Colonic mucosa (tissue), 4 donors: ENCODE data around the gene NPAS1. TPM values are rescaled to one million over a fixed set of nuclear protein-coding genes. Genes with fewer than 3 reads are reported as not detected.
"Not testable (repeated sequence)": the region's sequence is repeated elsewhere in the genome, so short reads cannot be mapped to it uniquely, and the experiment has no call there.

Experiments
- DNase-seq: peaks from one replicate; pipeline ENCODE4 v3.0.0-alpha.2; 2020
- H3K27ac ChIP-seq: fragments of 200-600 bp; one replicate; pipeline ENCODE4 v1.8.0; 2021
- H3K27me3 ChIP-seq: fragments of 200-600 bp; one replicate; pipeline ENCODE4 v1.8.0; 2021
- H3K36me3 ChIP-seq: fragments of 200-600 bp; one replicate; pipeline ENCODE4 v1.8.0; 2021
- H3K4me1 ChIP-seq: fragments of 200-600 bp; one replicate; pipeline ENCODE4 v1.8.0; 2021; ENCODE audit warnings: mild to moderate bottlenecking
- H3K4me3 ChIP-seq: fragments of 200-600 bp; one replicate; pipeline ENCODE4 v1.8.0; 2021
- H3K9ac ChIP-seq, 2 donors: one replicate each; pipeline ENCODE4 v1.7.0; 2013; ENCODE audit warnings: control low read depth in 2 of 2, low read depth in 2 of 2, low read length in 2 of 2
- H3K9me3 ChIP-seq: fragments of 200-600 bp; one replicate; pipeline ENCODE4 v1.8.0; 2021
- CTCF ChIP-seq: fragments of 200-600 bp; IDR thresholded peaks from one replicate; pipeline ENCODE4 v1.8.0; 2022; ENCODE audit warnings: antibody characterized with exemption, mild to moderate bottlenecking
- intact Hi-C: fragments of 100-400 bp; cut with DNase I; formaldehyde crosslinking; loops from one replicate; pipeline ENCODE4 v1.14.1; 2022
- total RNA-seq, 2 donors: library from RNA; stranded (reverse); fragmentation: NEBNext Ultra II Directional in 1 of 2; extraction: Animal tissue kit (Norgen Biotek cat#: 25700) in 1 of 2; gene quantifications; one replicate each; pipeline ENCODE4 v1.2.1, GENCODE V29; 2021
- donor health status: healthy.
- donor health status: DM: no; HTN: no; CAD: no.
- donor health status: DM: no; HTN: no; CAD: no.

Gene NPAS1
- total RNA-seq, 2 donors from 2014 or later, result 0.35 to 0.64 TPM

- H3K9ac ChIP-seq, result no peak overlapping the region
- H3K4me1 ChIP-seq, result no peaks in the 10 kb centered on the region
- H3K27me3 ChIP-seq, result no peaks in the 10 kb centered on the region
- no peak overlapping the region for H3K27ac ChIP-seq
- no peaks in the 10 kb centered on the region for H3K36me3 ChIP-seq
- intact Hi-C loops, result no loop called here
- DNase-seq, result no peak
- peak overlapping the region; percentile 84 for H3K4me3 ChIP-seq
- no peaks in the 10 kb centered on the region for H3K9me3 ChIP-seq
- TF ChIP-seq CTCF, result no peak
Measured at GRCh38 chr19:47047272-47047762, 27.7 kb downstream of the NPAS1 start.

GRCh38 chr19:47047763-47048405 is 28.2 kb downstream of the NPAS1 start:
- peak; percentile 91 for DNase-seq
- intact Hi-C loops, result no loop called here
- peak overlapping the region; percentile 84 for H3K4me3 ChIP-seq
- TF ChIP-seq CTCF, result no peak
- H3K36me3 ChIP-seq, result no peaks in the 10 kb centered on the region
- peak overlapping the region; percentile 56 for H3K27ac ChIP-seq
- H3K9ac ChIP-seq, result peak overlapping the region; percentile 68 to 82
- no peaks in the 10 kb centered on the region for H3K9me3 ChIP-seq
- H3K27me3 ChIP-seq, result no peaks in the 10 kb centered on the region
- H3K4me1 ChIP-seq, result no peaks in the 10 kb centered on the region

- intact Hi-C loops, result no loop called here
- H3K9ac ChIP-seq, result no peak overlapping the region
- TF ChIP-seq CTCF, result no peak
- H3K27ac ChIP-seq, result no peak overlapping the region
- DNase-seq, result no peak
- no peaks in the 10 kb centered on the region for H3K27me3 ChIP-seq
- no peak overlapping the region for H3K4me3 ChIP-seq
- H3K4me1 ChIP-seq, result no peaks in the 10 kb centered on the region
- H3K36me3 ChIP-seq, result no peaks in the 10 kb centered on the region
- no peaks in the 10 kb centered on the region for H3K9me3 ChIP-seq
Measured at GRCh38 chr19:47049307-47049700, 29.7 kb downstream of the NPAS1 start.

DNA sequence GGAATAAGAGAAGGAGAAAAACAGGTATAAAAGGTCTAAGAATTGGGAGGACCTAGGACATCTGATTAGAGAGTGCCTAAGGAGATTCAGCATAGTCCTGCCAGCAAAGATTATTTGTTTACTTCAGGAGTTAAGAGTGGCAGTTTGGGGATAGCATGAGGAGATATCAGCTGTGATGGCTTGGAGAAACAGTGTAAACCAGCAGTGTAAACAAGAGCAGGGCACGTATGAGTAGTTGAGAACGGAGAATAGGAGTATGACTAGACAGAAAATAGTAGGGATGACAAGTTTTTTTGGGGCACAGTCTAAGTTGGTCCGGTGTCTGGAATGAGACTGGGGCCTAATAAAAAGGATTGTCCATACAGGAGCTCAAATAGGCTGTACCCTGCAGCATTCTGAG is 30.9 kb downstream of the NPAS1 start:
- H3K27ac ChIP-seq, DNase-seq, H3K4me3 ChIP-seq, intact Hi-C loops, H3K9ac ChIP-seq, H3K27me3 ChIP-seq, H3K4me1 ChIP-seq, H3K36me3 ChIP-seq, H3K9me3 ChIP-seq: not testable (repeated sequence)

- Histone ChIP-seq H3K9me3 (no peaks in the 10 kb centered on the region), H3K36me3 (no peaks in the 10 kb centered on the region), H3K4me3 (no peak overlapping the region), H3K9ac (no peak overlapping the region), H3K27me3 (no peaks in the 10 kb centered on the region), H3K4me1 (no peaks in the 10 kb centered on the region), H3K27ac (no peak overlapping the region)
- no peak for TF ChIP-seq CTCF
- no peak for DNase-seq
- intact Hi-C loops, result no loop called here
Measured at GRCh38 chr19:47056411-47056810, 36.8 kb downstream of the NPAS1 start.

GRCh38 chr19:47057328-47057727 is 37.7 kb downstream of the NPAS1 start:
- DNase-seq, result no peak
- no peak for TF ChIP-seq CTCF
- no peaks in the 10 kb centered on the region for H3K9me3 ChIP-seq
- H3K27me3 ChIP-seq, result no peaks in the 10 kb centered on the region
- no peaks in the 10 kb centered on the region for H3K4me1 ChIP-seq
- H3K4me3 ChIP-seq, result no peak overlapping the region
- H3K36me3 ChIP-seq, result no peaks in the 10 kb centered on the region
- intact Hi-C loops, result no loop called here
- no peak overlapping the region for H3K9ac ChIP-seq
- H3K27ac ChIP-seq, result no peak overlapping the region
